ENCODE measurements around the gene DCLK2.

Gene DCLK2

DNA sequence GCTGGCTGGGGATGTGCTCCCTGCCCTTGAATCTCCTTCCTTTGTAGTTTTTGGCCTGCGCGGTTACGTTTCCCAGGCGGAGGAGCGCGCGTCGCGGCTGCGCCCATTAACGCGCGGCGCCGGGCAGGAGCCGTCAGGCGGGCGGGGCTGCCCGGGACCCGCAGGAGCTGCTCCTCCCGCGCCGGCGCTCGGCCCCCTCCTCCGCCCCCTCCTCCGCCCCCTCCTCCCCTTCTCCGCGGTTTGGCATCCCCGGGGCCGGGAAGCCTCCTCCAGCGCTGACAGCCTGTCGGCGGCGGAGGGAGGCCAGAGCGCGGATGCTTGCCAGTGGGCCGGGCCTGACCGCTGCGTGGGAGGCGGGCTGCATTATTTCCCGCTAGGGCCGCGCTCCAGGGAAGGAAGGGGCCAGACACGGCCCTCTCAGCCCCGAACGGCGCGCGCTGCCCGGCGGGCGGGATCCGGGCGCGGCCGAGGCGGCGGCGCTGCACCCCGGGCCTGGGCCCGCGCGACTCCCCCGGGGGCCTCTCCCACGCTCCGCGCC is at the start of gene DCLK2:
Gene DCLK2 (plus strand): TSS at position 405 of the 538 bp plus-strand sequence. CDS start 583 bp downstream, outside the sequence.
- no peak for DNase-seq (ENCODE audit: low read depth)

DNA sequence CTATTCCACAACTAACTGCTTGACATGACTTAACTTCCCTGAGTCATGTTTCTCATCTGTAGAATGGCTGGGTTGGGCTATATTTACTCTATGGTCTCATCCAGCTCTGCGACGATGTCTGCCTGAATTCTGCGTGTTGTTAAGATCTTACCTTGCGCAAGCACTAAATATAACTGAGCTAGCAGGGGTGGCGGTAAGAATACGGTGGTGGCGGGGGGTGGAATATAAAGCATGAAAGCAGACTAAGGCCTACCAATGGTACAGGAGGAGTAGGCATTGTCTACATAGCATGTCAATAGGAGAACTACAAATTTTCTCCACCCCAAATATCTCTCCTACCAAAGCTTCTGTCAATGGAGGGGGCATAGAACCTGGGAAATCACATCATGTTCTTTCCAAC is 45.7 kb upstream of the DCLK2 start:
- no peak for DNase-seq (ENCODE audit: low read depth)

DNA sequence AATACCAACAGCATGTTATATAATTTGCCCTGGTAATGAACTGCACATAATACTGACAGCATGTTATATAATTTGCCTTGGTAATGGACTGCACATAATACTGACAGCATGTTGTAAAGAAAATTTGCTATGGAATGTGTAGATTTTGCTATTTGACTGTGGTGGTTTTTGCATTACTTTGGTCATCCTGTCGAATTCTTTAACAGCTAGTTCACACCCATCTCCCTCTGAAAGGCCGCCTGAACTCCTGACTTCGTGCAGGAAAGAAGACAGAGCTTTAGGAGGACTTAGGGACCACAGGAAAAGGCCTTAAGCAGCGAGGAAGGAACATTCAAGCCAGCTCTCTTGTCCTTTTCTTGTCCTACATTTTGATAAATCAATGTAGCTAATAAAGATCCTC is 45.2 kb upstream of the DCLK2 start:
- no peak for DNase-seq (ENCODE audit: low read depth)

DNA sequence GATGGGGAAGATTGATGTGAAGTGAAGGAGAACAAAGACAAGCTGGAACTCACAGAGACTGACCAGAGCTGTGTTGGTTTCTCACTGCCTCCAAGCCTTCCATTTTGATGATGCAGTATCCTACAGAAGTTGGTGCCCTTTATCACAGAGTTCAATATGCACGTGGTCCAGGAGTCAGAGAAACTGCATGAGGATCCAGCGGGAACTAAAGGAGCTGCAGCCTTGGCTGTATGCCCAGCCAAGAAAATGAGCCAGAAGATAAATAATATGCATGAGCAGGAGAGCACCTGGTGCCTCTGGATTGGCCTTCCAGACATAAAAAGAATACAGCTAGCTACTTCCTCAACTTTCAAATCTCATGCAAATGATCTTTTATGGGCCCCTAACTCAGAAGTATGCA is 44.3 kb upstream of the DCLK2 start:
- no peak for DNase-seq (ENCODE audit: low read depth)

DNA sequence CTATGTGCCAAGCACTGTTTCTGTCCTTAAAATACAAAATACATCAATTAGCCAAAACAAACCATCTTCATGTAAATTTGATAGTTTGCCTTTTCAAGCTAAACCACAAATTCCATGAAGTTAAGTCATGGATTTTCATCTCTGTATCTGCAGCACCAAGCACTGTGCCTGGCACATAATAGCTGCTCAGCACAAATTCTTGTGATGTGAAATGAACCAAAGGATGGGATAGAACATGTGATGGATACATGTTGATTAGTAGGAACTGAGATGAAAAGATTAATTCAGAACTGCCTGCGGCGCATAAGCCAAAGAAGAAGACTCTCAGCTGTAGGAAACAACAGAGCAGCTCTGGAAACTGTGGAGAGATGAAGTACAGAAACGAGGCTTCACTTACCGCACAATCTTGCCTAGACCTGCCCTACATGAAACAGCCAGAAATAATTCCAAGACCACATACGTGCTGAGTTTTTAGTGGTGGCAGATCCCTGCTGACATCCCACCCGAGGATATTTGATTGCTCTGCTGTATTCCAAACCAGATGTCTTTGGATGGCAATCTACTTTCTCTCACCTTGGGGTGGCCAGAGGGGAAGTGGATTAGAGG is 40.9 kb upstream of the DCLK2 start:
- DNase-seq (ENCODE audit: low read depth): no peak

DNA sequence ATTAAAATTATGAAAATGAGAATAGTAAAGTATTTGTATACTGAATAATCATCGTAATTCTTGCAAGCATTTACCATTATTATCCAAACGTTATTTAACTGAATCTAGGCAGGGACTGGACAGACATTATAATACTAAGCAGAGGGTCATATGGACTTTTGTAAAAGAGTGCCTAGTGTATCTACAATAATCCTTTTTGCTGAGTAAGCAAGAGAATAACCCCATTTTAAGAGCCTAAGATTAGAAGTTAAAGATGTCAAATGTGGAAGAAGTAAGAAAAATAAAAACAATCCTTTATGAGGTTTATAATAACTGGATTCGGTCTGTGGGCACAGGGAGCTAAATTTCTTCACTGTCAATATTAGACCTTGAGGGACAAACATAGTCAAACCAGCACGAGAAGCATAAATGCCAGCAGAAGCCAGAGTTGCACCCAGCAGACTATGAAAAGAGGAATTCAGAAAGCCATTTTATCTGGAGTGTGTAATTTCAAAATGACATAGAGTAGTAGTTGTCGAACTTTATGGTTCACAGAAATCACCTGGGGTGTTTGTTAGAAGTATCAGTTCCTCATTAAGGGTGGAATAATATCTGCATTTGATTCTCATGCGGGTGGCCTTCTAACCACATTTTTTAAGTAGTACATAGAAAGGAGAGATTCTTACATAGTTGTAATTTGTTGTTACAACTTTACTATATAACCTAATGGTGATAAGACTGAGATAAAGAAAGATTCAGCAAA is 39.7 kb upstream of the DCLK2 start:
- DNase-seq (ENCODE audit: low read depth): no peak

DNA sequence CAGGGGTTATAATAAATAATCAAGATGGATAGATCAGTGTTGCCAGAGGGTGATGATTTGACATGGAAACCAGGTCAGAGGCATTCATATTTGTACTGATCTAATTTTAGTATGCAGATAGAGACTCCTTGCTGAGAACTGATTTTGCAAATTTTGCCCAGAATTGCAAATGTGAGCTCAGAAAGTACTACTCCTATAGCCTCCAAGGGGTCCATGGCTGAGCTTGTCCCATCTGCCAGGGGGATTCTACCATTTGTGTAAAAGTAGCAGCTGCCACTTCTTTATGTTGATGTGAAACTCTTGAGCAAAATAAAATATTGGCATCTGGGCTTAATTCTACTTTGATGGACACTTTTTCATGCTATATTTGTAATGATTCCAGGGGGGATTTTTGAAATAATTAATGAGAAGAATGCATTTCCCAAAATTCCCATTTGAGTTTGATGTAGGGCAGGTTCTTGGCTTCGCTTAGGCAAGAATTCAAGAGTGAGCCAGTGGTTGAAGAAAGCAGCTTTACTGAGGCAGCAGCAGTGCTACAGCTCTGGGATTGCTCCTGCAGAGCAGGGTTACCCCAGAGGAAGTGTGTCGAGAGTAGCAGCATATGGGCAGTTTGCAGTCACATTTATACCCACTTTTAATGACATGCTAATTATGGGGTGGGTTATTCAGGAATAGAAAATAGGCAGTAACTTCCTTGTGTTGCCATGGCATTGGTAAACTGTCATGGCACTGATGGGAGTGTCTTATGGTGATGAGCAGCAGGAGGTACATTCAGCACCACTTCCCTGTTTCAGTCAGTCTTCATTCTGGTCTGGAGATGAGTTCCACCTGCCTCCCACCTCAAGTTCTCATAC is 38.7 kb upstream of the DCLK2 start:
- no peak for DNase-seq (ENCODE audit: low read depth)

DNA sequence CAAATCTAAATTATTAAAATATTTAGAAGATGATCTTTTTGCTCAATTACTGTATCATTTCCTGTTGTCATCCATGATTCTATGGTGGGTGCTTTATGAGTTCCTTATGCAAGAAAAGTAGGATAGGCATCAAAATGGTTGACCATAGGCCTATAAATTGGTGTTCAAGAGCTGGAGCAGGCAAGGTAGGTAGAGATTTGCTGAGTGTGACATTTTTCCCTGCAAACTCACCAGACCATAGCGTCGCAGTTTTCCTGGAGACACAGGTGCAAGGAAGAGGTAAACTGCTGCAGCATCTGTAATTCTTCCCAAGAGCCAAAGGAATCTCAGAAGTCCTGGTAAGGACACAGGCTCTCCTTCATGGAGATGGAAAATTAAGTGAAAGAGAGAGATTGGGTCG is 33.7 kb upstream of the DCLK2 start:
- DNase-seq (ENCODE audit: low read depth): no peak

DNA sequence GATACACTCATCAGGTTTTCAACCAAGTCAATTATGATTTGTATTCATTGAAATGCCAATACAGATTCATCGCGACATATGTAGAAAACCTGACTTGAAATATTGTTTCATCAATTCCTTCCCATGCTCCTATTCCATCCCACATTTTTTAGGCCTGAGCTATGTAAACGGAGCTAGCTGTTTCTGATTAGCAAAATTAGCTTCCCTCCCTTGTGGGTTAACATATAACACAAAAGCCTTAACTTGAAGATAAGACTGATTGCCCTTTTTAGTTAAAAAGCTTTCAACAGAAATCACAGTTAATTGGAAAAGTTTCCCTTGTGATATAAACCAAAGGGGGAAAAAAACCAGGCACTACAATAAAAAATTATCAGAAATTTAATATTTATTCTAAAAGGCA is 32.8 kb upstream of the DCLK2 start:
- no peak for DNase-seq (ENCODE audit: low read depth)

DNA sequence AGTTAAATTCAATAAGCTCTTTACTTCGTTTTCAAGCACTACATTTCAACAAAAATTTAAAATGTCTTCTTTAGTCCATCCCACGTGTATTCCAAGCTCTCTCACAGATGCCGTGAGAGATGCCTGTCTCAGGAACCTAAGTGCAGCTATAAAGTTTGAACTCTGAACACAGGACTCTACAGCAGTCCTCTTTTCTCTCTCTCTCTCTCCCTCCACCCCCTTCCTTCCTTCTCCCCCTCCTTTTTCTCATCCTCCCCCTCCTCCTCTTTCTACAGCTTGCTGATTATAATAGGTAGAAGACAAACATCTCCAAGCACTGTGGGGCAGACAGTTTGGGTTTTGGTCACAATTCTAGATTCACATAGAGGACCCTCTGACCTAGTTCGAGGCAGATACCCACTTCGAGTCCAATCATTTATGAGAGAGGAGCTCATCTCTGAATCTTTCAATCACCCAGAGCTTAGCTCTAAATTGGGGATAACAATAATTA is 31.5 kb upstream of the DCLK2 start:
- DNase-seq (ENCODE audit: low read depth): no peak

DNA sequence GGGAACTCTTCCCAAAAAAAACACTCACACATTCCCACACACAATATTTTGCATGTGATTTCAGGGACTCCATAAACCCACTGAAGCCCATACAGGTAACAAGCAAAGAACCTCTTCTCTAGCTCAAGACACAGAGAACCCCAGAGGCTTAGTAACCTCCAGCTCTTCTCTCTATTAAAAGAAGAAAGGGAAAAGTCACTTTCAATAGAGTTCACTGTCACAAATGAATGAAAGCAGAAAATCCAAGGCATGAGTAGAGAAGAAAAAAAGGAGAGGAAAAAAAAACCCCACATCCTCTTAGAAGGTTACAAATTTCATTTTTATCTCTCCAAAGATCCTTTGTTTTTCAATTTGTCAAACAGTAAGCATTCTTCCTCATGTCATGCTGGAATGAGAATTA is 30.7 kb upstream of the DCLK2 start:
- DNase-seq (ENCODE audit: low read depth): no peak

DNA sequence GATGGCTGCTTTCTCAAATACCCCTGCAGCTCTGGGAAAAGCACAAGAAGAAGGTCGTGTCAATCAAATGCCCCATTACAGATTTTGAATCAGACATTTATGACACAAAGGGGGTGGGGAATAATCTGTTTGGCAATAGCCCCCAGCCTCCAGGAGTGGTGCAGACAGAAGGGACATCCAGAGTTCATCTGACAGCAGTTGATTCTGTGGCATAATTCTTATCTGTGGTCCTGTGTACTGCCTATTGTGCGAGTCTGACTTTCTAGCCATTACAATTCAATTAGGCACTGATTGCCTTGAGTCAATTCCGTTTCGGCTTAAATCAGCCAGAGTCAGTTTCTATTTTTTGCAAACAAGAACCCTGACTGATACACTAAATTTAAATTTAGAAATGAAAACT is 28.6 kb upstream of the DCLK2 start:
- no peak for DNase-seq (ENCODE audit: low read depth)

DNA sequence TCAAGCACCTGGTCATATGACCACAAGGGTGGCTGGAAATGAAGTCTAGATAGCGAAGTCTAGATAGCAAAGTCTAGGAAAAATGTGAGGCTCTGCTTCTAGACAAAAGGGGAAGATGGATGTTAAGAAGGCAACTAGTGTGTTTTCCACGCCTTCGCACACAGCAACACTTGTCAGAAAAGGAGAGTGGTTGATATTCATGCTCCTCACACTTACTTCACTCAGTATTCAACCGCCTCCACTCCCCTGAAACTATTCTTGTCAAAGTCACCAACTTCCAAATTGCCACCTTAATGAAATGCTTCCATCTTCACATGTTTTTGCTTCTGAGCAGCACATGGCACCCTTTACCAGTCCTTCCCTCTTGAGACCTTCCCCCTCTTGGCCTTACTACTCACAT is 27.7 kb upstream of the DCLK2 start:
- DNase-seq (ENCODE audit: low read depth): no peak

DNA sequence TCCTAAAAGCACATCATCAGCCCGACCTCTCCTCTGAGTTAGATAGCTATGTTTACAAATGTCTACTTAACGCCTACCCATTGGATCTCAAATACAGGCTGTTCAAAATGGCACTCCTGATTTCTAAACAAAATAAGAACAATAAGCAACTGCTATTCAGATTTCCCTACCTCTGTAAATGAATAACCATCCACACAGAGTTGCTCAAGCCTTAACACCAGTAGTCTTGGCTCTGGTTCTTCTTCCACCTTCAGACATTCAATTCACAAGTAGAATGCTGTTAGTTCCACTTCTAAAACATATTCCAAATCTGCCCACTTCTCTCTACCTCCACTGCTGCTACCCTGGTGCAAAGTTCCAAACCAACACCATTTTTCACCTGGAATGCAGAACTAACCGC is 27.1 kb upstream of the DCLK2 start:
- no peak for DNase-seq (ENCODE audit: low read depth)

DNA sequence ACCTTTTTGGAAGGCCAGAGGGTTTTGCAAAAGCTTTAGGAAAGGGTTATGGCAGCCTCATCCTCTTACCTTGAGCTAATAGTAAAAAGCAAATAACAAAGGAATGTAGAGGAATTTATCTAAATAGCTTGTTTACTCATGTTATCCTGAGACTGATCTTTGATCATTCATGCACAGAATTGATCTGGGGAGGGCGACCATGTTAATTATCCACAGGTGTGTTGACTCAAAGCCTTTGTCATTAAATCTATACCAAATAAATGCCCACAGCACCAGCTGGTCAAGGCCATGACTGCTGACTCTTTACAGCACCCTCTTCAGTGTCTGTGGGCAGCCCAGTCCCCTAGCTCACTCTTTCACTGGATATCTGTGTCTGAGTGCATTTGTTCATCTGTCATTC is 22.8 kb upstream of the DCLK2 start:
- DNase-seq (ENCODE audit: low read depth): no peak

DNA sequence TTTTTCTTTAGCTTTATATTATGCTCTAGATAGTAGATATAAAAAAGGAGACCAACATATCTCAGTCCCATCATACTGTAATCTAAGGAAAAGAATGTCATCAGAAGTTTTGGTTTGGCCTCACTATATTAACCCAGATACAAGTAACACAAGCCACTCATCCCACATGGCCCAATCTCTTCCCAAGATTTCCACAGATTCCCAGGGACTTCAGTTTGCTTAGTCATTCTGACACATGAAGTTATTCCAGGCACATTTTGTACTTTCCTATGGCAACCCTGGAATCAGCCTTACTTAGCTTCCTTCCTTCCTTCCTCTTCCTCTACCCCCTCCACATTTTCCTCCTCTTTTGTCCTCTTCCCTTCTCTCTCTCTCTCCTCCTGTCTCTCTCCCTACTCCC is 21.7 kb upstream of the DCLK2 start:
- DNase-seq (ENCODE audit: low read depth): no peak

DNA sequence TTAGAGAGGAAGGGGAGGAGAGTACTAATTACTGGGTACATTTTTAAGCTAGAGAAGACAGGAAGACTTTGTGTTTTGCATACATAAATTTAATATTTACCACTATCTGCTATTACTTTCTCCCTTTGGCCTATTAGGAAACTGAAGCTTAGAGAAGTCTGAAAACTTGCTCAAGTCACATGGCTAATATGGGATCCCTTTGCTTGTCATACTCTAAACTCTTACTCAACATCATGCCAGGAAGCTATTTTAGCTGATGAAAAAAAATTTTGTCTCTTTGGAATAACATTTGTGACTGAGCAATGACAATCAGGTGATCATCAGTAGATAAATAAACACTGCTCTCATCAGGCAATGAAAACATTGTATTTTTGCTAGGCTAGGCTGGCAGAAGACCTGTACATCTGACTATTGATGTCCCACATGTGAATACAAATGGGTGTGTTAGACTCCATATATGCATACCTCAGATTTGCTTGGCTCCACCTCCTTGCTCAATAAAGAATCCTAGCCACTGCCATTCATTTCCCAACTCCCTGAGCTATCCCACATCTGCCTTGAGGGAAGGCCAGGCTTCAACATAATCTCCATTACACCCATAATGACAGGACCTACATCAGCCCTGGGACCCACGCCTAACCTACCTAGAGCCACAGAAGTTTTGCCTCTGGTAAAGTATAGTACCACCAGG is 17.0 kb upstream of the DCLK2 start:
- no peak for DNase-seq (ENCODE audit: low read depth)

DNA sequence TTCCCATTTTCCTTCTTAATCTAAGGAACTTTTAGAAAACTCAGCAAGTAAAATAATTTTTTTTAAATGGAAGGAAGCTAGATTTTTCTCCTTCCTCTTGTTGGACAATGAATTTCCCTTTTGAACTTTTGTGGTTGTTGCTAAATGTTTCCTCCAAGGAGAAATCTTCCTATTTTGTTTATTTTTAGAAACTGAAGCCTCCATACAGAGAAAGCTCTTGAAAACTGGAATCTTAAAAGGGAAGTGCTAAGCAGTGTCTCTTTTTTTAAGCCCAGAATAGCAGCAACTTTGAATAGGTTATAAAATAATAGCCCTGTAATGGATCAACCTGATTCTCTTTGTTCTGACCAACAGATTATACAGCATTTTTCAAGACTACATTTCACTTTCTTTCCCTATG is 15.1 kb upstream of the DCLK2 start:
- DNase-seq (ENCODE audit: low read depth): no peak

DNA sequence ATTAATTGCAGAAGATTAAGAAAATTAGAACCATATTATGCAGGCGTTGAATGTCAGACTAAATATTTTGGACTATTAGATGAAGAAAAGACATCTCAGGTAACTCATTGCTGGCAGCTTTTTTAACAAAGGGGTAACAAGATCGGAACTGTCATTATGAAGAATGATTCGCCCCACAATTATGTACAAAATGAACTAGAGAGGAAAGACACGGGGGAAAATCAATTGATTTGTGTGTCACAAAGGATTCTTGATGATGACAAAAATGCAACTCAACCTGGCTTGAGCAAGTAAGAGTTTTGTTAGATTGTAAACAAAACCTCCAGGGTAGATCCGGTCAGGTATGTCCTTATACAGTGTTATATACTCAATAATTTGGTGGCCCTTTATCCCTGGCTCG is 12.5 kb upstream of the DCLK2 start:
- no peak for DNase-seq (ENCODE audit: low read depth)

DNA sequence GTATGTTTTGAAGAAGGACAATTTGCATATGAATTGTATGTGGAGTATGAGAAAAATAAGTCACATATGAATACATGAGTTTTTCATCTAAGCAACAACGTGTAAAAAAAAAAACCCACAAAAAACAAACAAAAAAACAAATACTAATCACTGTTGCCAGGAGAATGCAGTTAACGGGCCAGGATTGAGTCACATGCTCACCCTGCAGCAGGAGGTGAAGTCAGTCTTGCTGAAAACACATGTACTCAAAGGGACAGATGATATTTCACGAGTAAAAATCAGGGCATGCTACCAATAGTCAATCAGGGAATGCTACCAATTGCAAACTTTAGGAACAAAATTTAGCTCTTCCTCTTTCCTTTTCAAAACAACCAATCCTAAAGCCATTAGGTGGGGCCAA is 10.4 kb upstream of the DCLK2 start:
- no peak for DNase-seq (ENCODE audit: low read depth)

DNA sequence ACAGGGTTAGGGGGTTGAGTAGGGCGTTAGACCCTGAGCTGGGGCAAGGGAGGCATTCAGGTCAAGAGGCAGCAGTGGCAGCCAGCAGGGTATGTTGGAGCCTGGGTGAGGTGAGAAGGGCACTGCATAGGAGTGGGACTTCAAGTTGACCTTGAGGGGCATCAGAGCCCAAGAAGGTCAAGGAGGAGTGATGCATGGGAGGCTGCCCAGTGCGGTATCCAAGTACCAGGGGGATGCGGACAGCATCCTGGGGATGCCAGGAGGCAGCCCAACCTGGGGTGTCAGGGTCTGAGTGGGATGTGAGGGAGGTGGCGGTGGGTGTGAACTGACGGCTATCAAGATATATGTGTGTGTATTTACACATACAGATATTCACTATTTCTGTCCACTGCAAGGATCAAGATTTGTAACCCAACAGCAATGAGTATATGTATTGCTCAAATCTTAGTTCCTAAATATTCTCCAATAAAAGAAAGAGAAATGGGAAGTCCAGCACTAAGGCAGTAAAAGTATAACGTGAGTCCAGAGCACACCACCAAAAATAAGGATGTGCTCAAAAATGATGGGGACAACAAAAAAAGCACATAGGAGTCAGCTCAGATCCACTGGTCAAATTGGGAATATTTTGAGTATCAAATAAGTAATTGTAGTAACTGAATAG is 9.8 kb upstream of the DCLK2 start:
- DNase-seq (ENCODE audit: low read depth): no peak

DNA sequence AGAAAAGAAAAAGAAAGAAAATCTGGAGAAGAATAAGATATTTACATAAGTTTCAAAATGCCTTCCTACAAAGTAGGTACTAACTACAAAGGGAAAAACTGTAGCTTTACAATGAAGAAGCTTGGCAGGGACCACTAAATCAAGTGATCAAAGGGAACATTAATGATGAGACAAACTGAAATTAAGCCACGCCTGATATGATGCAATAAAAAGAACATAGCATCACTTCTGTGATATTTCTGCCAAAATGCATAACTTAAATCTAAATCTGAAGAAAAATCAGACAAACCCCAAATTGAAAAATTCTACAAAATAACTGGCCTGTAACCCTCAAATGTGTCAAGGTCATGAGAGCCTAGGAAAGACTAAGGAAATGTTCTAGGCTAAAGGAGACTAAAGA is 8.9 kb upstream of the DCLK2 start:
- DNase-seq (ENCODE audit: low read depth): no peak

Measured in stimulated activated CD8-positive, alpha-beta memory T cell treated with anti-CD3 and anti-CD28 coated beads, Interleukin-7, amount 100 ng/mL, for 24 hours (primary cell).